Superior temporal gyrus (tissue), 1 donor: ENCODE results near the gene FAM163B.

Source experiments
- DNase-seq: peaks from one replicate; pipeline ENCODE4 v3.0.0-alpha.2; 2016; ENCODE audit errors: extremely low spot score

FAM163B gene

DNA sequence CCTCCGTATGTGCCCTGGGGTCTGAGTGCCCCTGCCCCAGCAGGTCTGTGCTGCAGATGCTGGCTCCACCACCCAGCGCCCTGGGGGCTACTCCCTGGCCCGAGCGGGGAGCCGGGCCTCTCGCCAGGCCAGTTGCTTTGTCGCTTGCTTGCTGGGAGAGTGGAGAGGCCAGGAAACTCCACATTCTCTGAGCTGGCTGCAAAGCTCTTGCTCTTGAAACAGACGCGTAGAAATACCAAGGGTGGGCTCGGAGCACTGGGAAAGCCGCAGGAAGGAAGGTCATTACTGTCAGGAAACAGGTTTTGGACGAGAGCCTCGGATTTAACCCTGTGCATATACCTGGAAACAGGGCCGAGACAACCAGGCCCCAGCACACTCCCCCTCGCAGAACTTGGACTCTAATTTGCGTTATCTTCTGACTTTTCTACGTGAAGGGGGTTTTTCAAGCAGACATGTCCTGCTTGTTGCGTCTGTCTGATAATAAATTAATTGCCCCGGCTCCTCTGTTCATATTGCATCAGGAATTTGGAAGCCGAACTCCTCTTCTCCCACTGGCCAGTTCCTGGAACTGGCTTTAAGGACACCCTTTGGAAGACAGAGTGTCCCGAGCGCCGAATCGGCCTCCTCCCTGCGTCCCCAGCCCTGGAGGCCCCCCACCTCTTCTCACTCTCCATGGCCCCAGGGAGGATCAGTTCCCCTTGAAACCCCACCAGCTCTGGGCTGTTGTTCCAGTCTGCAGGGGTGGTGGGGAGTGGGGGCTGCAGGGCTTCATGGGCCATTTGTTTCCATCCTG, 63.5 kb downstream of the FAM163B start:
- no peak for DNase-seq

DNA sequence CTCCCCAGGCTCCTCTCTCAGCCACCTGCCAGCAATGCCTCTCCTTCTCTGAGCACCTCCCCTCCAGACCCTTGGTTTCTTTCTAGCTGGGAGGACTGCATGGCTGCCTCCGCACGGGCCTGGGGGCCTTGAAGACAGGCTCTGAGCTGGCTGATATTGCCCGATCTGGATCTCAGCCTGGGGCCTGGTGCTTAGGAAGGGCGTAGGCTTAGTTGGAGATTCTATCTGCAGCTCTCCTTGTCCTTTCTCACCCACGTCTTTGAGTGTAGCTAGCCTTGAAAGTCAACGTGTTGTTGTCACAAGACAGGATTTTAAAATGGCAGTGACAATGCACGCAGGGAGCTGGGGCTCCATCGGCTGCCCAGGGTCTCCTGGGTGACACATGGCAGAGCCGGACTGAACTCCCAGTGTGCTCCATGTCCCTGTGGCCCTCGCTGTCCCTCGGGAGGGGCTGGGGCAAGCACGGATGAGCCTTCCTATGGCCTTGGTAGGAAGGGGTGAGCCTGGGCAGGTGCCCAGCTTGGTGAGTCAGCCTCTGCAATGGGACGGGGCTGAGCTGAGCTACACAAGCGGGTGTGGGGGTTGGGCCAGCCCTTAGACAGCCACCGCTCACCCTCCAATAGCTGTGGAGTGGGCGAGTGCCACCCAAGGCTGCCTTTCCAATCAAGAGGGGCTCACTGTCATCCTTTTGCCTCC, 65.3 kb downstream of the FAM163B start:
- DNase-seq, result no peak

GRCh38 chr9:133542002-133542401, 67.2 kb downstream of the FAM163B start:
- DNase-seq, result no peak

DNA sequence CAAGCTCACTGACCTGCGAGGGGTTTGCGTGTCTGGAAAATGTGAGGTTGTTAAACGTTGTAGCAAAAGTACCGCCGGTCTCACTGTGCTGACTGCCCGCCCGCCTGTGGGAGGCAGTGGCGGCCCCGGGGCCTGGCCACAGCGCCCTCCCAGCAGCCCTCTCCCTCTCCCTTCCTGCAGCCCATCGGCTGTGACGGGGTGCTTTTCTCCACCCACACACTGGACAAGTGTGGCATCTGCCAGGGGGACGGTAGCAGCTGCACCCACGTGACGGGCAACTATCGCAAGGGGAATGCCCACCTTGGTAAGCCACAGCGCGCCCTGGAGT, 68.5 kb downstream of the FAM163B start:
- DNase-seq, result no peak

GRCh38 chr9:133539991-133540697, 69.0 kb downstream of the FAM163B start:
- no peak for DNase-seq

DNA sequence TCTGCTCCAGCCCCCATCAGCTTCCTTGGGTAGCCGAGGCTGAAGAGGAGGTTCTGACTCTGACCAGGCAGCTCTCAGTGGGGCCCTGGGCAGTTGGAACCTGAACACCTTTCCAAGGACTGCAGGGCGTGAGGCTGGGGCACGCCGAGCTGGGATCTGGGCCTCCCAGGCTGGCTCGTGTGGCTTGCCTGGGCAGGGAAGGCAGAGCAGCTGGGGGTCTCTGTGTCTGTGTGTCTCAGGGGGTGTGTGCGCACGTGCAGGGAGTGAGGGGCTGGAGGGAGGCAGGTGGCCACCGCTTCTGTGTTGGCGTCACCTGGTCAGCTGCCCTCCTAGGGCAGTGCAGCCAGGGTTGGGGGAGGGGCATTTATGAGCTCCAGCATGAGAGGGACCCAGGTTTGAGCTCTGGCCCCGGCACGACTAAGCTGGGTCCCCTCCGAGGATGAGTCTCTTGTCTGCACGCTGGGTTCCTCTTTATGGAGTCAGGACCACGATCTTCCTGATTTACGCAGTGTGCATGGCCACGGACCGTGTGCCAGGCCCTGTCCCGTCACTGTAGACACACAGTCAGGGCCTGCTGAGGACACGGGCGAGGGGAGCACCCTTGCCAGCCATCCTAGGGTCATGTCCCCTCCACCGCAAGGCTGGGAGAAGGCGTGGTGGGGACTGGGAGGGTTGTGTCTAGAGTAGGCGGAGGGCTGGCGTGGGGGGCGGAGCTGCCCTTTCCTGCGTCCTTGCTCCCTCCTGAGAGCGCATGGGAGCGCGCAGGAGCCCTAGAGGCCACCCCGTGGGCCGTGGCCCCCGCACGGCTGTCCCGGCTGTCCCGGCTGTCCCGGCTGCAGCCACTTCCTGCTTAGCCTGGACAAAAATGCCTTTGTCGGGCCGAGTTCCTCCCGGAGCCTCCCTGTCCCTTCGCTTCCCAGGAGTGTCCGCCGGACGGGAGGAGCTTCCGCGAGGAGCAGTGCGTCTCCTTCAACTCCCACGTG, 70.0 kb downstream of the FAM163B start:
- DNase-seq, result no peak

DNA sequence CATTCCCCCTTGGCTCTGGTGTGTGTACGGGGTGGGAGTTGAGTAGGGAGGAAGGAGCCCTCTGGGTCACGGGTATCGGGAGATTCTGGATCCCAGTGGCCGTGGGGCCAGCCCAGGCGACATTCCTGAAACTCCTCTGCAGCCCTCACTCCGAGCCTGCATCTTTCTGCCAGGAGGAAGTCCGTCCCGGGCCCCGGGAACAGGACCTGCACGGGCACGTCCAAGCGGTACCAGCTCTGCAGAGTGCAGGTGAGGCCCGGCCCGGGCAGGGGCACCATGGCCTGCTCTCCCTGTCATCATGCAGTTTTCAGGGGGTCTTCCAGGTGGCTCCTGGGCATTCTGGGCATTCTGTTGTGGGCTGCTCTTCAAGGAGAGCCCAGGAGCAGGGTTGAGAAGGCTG, 71.0 kb downstream of the FAM163B start:
- DNase-seq, result no peak

DNA sequence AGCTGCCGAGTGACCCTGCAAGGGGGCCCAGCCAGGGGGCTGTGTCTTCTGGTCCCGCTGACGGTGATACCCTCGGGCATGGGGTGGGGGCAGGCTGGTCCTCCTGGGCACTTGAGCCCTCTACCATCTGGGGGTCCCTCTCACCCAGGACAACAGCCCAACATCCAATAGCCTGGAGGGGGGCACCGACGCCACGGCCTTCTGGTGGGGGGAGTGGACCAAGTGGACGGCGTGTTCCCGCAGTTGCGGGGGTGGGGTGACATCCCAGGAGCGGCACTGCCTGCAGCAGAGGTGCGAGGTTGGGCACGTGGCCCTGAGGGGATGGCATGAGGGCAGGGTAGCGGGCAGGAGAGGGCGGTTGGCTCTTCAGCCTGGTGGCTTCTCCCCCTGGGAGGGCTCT, 71.9 kb downstream of the FAM163B start:
- DNase-seq, result no peak

GRCh38 chr9:133536536-133536935, 72.7 kb downstream of the FAM163B start:
- DNase-seq, result no peak

DNA sequence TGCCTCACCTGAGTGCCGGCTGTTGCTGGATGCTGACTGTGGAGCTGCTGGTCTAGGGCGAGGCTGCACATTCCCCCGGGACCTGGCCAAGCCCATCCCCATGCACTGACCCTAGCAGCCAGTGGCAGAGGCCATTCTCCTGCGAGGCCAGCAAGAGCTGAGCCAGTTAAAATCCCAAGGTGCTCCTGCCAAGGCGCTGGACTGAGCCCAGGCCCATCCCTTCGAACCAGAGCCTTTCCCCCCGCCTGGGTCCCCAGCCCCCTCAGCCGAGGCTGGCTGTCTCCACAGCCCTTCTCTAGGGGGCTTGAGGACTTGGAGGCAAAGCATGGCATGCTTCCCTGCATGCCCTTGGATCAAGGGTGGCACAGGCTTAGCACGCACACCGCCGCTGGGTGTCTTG, 73.1 kb downstream of the FAM163B start:
- no peak for DNase-seq

GRCh38 chr9:133535306-133535877, 73.8 kb downstream of the FAM163B start:
- no peak for DNase-seq

DNA sequence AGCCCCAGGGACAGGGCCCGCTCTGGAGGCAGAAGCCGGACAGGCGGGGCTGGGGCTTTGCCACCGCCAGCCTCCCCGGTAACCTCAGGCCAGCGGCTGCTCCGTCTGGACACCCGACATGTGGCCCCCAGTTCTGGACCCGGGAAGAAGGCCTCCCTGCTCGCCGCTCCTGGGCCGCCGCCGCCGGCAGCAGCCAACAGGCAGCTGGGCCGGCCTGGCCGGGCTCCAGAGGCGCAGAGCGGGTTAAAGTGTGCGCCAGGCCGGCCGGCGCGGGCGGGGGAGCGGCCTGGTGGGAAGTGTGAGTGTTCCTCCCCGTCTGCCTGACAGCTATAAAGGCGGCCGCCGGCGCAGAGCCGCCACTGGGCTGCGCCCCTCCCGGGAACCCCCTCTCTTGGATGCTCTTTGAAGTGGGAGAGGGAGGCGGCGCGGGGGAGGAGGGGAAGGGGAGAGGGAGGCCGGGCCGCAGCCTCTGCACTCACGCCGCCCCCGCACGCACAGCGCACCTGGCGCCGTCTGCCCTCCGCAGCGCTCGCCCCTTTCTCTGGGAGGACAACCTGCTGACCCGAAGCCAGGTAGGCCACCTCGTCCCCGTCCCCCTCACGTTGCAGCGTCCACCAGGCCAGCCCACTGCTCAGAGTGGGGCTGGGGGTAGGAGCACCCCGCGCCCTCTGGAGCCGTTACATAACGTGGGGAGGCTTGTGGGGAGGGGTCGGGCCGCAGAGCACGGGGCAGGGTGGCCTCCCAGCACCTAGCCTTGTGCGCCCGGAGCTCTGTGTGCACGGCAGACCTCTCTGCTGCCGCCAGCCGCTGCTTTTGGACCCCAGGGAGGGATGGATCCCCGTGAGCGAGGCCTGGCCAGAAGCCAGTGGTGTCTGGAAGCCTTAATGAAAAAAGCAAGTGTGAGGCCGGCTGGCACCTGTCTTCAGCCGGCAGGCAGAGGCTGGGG, 74.6 kb downstream of the FAM163B start, which contains the start of gene ADAMTSL2:
Gene ADAMTSL2 (plus strand): TSS at position 359 of the 946 bp plus-strand sequence. CDS start 2,009 bp downstream, outside the sequence.
- DNase-seq, result peak; percentile 61

GRCh38 chr9:133533857-133534256, 75.3 kb downstream of the FAM163B start:
- DNase-seq, result no peak

DNA sequence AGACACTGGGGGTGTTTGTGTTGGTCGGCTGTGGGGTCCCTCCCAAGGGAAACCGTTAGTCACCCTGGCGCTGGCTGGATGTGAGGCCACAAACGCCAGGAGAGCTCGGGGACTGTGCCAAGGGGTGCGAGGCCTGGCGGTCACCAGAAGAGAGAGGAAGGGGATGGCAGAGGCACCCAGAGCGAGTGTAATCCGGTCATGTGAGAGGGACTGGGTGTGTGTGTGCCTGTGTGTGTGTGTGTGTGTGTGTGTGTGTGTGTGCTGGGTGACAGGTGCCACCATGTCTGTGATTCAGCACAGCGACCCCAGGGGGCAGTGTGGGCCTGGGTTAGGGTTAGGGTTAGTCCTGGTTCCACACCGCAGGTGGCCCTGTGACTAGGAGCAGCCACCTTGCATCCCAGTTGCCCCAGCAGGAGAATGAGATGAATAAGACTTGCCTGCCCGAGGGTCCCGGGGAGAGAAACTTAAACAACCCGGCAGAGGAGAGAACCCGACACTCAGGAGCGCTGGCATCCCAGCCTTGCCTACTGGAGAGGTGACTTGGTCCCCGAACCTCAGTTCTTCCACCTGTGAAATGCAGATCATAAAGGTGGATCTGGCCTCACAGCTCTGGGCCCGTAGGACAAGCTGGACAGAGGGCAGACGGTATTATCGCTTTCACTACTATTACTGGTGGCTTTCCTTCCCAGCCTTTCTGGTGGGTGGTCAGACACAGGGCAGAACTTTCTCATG, 76.1 kb downstream of the FAM163B start:
- peak; percentile 60 for DNase-seq

GRCh38 chr9:133531293-133531692, 77.9 kb downstream of the FAM163B start:
- no peak for DNase-seq

DNA sequence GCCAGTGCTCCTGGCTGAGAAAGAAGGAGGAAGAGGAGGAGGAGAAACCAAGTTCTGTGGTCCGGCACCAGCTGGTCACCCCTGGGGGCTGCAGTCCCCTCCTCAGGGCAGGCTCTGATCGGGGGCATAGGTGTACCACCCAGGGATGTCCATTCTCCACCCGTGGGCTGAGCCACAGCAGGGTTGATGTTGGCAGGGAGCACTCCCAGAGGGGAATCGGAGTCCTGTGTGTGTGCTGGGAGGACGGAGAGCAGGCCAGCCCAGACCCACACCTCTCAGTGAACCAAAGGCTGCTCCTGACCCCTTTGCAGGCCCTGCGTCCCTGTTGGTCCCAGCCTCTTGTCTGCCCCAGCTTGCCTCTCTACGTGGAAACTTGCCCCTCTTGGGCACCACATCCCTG, 79.3 kb downstream of the FAM163B start:
- DNase-seq, result no peak

DNA sequence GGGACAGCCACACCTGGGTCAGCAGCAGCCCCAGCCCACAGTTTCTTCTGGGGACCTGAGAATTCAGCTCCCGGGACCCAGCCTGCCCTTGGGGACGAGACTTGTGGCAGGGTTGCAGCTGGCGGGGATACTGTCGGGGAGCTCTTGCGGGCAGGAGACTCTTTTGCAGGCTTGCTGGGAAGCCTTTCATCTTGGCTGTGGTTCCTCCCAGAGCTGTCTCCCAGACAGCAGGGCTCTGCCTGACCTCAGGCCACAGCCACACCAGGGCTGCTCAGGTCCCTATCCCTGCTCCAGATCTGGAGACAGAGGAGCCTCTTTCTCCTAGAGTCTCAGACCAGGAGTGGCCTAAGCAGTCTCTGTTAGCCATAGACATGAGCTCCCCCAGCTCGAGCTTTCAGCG, 79.7 kb downstream of the FAM163B start:
- DNase-seq, result no peak

- no peak for DNase-seq
Measured at GRCh38 chr9:133528876-133529241, 80.3 kb downstream of the FAM163B start.
